Measurements from ENCODE around the gene TMEM263.
"Not testable (repeated sequence)": the region's sequence is repeated elsewhere in the genome, so short reads cannot be mapped to it uniquely, and the experiment has no call there.

The TMEM263 gene

GRCh38 chr12:106986135-106986534, 30.4 kb downstream of the TMEM263 start:
- no peak for DNase-seq (ENCODE audit: low read depth, low spot score)

GRCh38 chr12:106986625-106987389, 31.1 kb downstream of the TMEM263 start, which contains the start of gene MTERF2:
MTERF2 (minus strand) TSS chr12:106987146; CDS start chr12:106978714, 8,432 bp downstream.
- peak; percentile 98 for DNase-seq (ENCODE audit: low read depth, low spot score)

GRCh38 chr12:106987846-106988245, 32.1 kb downstream of the TMEM263 start:
- DNase-seq (ENCODE audit: low read depth, low spot score): no peak

DNA sequence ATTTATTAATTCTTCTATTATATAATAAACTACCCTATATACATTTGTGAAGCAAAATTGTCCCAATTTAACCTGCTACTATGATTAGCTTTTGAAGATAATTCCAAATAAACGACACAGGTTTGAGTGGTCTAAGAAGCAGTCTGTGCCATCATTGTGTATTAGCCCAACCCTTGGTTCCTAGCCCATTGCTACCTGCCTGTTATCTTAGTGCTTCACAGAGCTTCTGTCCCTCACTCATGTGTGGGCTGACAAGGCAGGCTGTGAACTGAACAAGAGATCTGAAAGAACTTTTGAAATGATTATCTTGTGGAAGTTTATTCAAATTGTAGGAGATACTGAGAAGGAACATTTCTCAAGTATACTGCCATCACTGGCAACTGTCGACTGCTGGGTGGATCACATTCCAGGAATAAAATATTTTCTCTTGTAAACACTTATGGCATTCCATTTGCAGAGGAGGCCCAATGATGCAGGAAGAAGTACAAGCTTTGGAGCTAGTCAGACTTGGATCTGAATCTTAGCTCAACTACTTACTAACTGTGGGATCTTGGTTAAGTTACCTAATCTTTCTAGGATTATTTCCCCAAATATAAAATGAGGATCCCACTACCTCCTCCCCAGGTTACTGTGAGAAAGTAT, 39.0 kb downstream of the TMEM263 start:
- peak; percentile 59 for DNase-seq (ENCODE audit: low read depth, low spot score)

DNA sequence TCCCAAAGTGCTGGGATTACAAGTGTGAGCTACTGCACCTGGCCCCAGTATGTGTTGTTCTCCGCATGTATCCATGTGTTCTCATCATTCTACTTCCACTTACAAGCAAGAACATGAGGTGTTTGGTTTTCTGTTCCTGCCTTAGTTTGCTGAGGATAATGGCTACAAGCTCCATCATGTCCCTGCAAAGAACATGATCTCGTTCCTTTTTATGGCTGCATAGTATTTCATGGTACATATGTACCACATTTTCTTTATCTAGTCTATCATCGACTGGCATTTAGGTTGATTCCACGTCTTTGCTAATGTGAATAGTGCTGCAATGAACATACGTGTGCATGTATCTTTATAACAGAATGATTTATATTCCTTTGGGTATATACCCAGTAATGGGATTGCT, 40.4 kb downstream of the TMEM263 start:
- DNase-seq (ENCODE audit: low read depth, low spot score): not testable (repeated sequence)

DNA sequence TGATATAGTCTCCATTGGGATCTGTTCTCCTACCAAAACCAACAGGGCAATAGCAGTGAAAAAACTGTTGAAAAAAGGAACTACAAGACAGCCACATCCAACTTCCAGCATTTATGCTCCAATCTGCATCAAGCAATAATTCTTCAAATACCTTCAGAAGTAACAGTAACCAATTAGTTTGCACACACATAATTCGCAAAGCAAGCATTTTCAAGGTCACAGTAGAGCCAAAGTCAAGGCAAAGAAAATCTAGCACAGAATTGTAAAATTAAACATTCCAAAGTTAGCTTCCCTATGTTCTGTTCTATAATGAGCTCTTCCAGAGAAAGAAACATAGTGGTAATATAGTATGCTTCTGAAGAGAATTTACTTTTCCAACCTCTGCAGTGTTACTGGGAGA, 42.2 kb downstream of the TMEM263 start:
- DNase-seq (ENCODE audit: low read depth, low spot score): no peak

GRCh38 chr12:106999446-106999845, 43.7 kb downstream of the TMEM263 start:
- no peak for DNase-seq (ENCODE audit: low read depth, low spot score)

GRCh38 chr12:107002665-107003064, 47.0 kb downstream of the TMEM263 start:
- DNase-seq (ENCODE audit: low read depth, low spot score): not testable (repeated sequence)

DNA sequence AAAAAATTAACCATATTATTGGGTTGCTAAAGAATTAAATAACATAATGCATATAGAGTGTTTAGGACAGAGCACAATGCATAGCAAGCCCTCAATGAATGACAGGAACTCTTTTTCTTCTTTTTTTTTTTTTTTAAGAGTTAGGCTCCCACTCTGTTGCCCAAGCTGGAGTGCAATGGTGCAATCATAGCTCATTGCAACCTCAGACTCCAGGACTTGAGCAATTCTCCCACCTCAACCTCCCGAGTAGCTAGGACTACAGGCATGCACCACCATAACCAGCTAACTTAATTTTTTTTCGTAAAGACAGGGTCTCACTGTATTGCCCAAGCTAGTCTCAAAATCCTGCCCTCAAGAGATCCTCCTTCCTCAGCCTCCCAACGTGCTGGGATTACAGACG, 51.7 kb downstream of the TMEM263 start:
- DNase-seq (ENCODE audit: low read depth, low spot score): no peak

- DNase-seq (ENCODE audit: low read depth, low spot score): no peak
Observed at GRCh38 chr12:107011519-107011918, 55.8 kb downstream of the TMEM263 start.

DNA sequence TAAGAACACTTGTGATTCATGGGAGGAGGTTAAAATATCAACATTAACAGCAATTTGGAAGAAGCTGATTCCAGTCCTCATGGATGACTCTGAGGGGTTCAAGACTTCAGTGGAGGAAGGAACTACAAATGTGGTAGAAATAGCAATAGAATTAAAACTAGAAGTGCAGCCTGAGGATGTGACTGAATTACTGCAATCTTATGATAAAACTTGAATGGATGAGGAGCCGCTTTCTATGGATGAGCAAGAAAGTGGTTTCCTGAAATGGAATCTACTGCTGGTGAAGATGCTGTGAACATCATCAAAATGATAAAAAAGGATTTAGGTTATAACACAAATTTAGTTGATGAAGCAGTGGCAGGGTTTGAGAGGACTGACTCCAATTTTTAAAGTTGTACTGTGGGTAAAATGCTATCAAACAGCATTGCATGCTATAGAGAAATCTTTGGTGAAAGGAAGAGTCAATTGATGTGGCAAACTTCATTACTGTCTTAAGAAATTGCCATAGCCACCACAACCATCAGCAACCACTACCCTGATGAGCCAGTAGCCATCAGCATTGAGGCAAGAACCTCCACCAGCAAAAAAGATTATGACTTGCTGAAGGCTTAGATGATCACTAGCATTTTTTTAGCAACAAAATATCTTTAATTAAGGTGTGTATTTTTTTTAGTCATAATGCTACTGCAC, 57.2 kb downstream of the TMEM263 start:
- DNase-seq (ENCODE audit: low read depth, low spot score): no peak

- no peak for DNase-seq (ENCODE audit: low read depth, low spot score)
Observed at GRCh38 chr12:107014055-107014454, 58.3 kb downstream of the TMEM263 start.

DNA sequence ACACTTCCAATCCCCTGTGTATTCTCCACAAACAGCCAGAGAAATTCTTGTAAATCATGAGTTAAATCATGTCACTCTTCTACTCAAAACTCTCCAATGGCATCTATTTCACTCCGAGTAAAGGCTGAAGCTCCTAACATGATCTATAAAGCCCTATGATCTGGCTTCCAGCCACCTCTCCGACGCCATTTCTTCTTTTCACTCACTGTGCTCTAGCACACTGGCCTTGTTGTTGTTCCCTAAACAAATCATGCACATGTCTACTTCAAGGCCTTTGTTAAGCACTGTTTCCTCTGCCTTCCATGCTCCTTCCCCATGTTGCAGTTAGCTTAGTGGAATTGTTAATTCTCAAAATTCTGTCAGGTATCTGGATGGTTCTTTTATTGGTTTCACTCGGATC, 61.3 kb downstream of the TMEM263 start:
- DNase-seq (ENCODE audit: low read depth, low spot score): no peak

- no peak for DNase-seq (ENCODE audit: low read depth, low spot score)
Observed at GRCh38 chr12:107019546-107019945, 63.8 kb downstream of the TMEM263 start.
